H9 (cell line): ENCODE results near the gene FAM227A. TPM values are rescaled to one million over a fixed set of nuclear protein-coding genes. Genes with fewer than 3 reads are reported as not detected.

Experiments
- DNase-seq: peaks from one replicate; pipeline ENCODE4 v3.0.0-alpha.2; 2017
- H2AFZ ChIP-seq: one replicate; pipeline ENCODE4 v1.6.1; 2013; ENCODE audit warnings: mild to moderate bottlenecking, low read length, control low read depth, moderate library complexity
- H2AK5ac ChIP-seq: 2 replicates; pipeline ENCODE4 v1.6.1; 2013; ENCODE audit warnings: low read length, control low read depth, mixed read lengths; ENCODE audit not compliant: insufficient read length
- H2BK120ac ChIP-seq: one replicate; pipeline ENCODE4 v1.6.1; 2013; ENCODE audit warnings: low read depth, mild to moderate bottlenecking, low read length, control low read depth, inconsistent platforms; ENCODE audit not compliant: poor library complexity, severe bottlenecking
- H2BK12ac ChIP-seq: 2 replicates; pipeline ENCODE4 v1.6.1; 2013; ENCODE audit warnings: low read length, control low read depth, mixed read lengths, low read depth; ENCODE audit not compliant: insufficient read length
- H2BK15ac ChIP-seq: 2 replicates; pipeline ENCODE4 v1.6.1; 2013; ENCODE audit warnings: low read depth, low read length, control low read depth
- H2BK20ac ChIP-seq: one replicate; pipeline ENCODE4 v1.6.1; 2013; ENCODE audit warnings: low read depth, mild to moderate bottlenecking, low read length, control low read depth, inconsistent platforms; ENCODE audit not compliant: poor library complexity, severe bottlenecking
- H2BK5ac ChIP-seq: 2 replicates; pipeline ENCODE4 v1.6.1; 2013; ENCODE audit warnings: low read length, control low read depth, mixed read lengths; ENCODE audit not compliant: insufficient read length
- H3K14ac ChIP-seq: 2 replicates; pipeline ENCODE4 v1.6.1; 2013; ENCODE audit warnings: low read length, control low read depth; ENCODE audit not compliant: insufficient read depth
- H3K18ac ChIP-seq: 2 replicates; pipeline ENCODE4 v1.6.1; 2013; ENCODE audit warnings: low read depth, mild to moderate bottlenecking, mixed read lengths, low read length, control low read depth; ENCODE audit not compliant: insufficient read length
- H3K23ac ChIP-seq: 2 replicates; pipeline ENCODE4 v1.6.1; 2013; ENCODE audit warnings: low read length, control low read depth, mixed read lengths, low read depth; ENCODE audit not compliant: insufficient read length
- H3K23me2 ChIP-seq: 2 replicates; pipeline ENCODE4 v1.6.1; 2013; ENCODE audit warnings: low read depth, mild to moderate bottlenecking, mixed read lengths, low read length, control low read depth; ENCODE audit not compliant: insufficient read length, poor library complexity, severe bottlenecking
- H3K27ac ChIP-seq: 2 replicates; pipeline ENCODE4 v1.5.1; 2013; ENCODE audit warnings: low read length, control low read depth, mixed read lengths, low read depth; ENCODE audit not compliant: insufficient read length
- H3K27me3 ChIP-seq: 2 replicates; pipeline ENCODE4 v1.6.1; 2013; ENCODE audit warnings: low read length, control low read depth, inconsistent platforms; ENCODE audit not compliant: insufficient read depth
- H3K4ac ChIP-seq: 2 replicates; pipeline ENCODE4 v1.6.1; 2013; ENCODE audit warnings: low read depth, mild to moderate bottlenecking, control low read depth, inconsistent platforms, low read length, moderate library complexity
- H3K4me1 ChIP-seq: 2 replicates; pipeline ENCODE4 v1.6.1; 2013; ENCODE audit warnings: low read length, control low read depth, inconsistent platforms; ENCODE audit not compliant: insufficient read depth
- H3K4me2 ChIP-seq: 2 replicates; pipeline ENCODE4 v1.6.1; 2013; ENCODE audit warnings: low read length, control low read depth, mixed read lengths; ENCODE audit not compliant: insufficient read length, insufficient read depth
- H3K56ac ChIP-seq: 2 replicates; pipeline ENCODE4 v1.6.1; 2013; ENCODE audit warnings: low read depth, mild to moderate bottlenecking, mixed read lengths, low read length, control low read depth; ENCODE audit not compliant: insufficient read length
- H3K79me1 ChIP-seq: 2 replicates; pipeline ENCODE4 v1.6.1; 2013; ENCODE audit warnings: low read depth, mild to moderate bottlenecking, moderate library complexity, low read length, control low read depth, inconsistent platforms; ENCODE audit not compliant: insufficient read depth, poor library complexity, severe bottlenecking
- H3K79me2 ChIP-seq: 2 replicates; pipeline ENCODE4 v1.6.1; 2013; ENCODE audit warnings: low read length, control low read depth, inconsistent platforms; ENCODE audit not compliant: insufficient read depth
- H3K9ac ChIP-seq: 2 replicates; pipeline ENCODE4 v1.6.1; 2013; ENCODE audit warnings: low read length, control low read depth, mixed read lengths; ENCODE audit not compliant: insufficient read length; ENCODE audit errors: extremely low read depth
- H3K9me3 ChIP-seq: one replicate; pipeline ENCODE4 v1.6.1; 2013; ENCODE audit warnings: low read depth, low read length, inconsistent platforms; ENCODE audit not compliant: control insufficient read depth
- H3T11ph ChIP-seq: one replicate; pipeline ENCODE4 v1.6.1; 2013; ENCODE audit warnings: mild to moderate bottlenecking, low read length, control low read depth, inconsistent platforms
- H4K20me1 ChIP-seq: one replicate; pipeline ENCODE4 v1.6.1; 2013; ENCODE audit not compliant: control insufficient read depth, insufficient read length, insufficient read depth
- H4K5ac ChIP-seq: 2 replicates; pipeline ENCODE4 v1.6.1; 2013; ENCODE audit warnings: low read depth, mild to moderate bottlenecking, mixed read lengths, low read length, control low read depth; ENCODE audit not compliant: insufficient read length
- H4K8ac ChIP-seq: replicated peaks from 2 replicates; pipeline ENCODE4 v1.6.1; 2013; ENCODE audit warnings: low read length, control low read depth, mixed read lengths, low read depth; ENCODE audit not compliant: insufficient read length
- H4K91ac ChIP-seq: 2 replicates; pipeline ENCODE4 v1.6.1; 2013; ENCODE audit warnings: low read depth, mild to moderate bottlenecking, moderate library complexity, mixed read lengths, low read length, control low read depth; ENCODE audit not compliant: insufficient read length
- H3K27ac Mint-ChIP-seq, 3 experiments: 2 replicates in 2 of 3; 3 replicates in 1 of 3; pipeline ENCODE4 v1.8.0; 2020 to 2021; ENCODE audit warnings: mixed read lengths in 3 of 3, mild to moderate bottlenecking in 1 of 3, moderate library complexity in 1 of 3
- H3K27me3 Mint-ChIP-seq: 2 replicates; pipeline ENCODE4 v1.8.0; 2021; ENCODE audit warnings: low read depth, mild to moderate bottlenecking, moderate library complexity, mixed read lengths
- H3K36me3 Mint-ChIP-seq, 3 experiments: 2 replicates in 2 of 3; 3 replicates in 1 of 3; pipeline ENCODE4 v1.8.0; 2020 to 2021; ENCODE audit warnings: low read depth in 3 of 3, mixed read lengths in 3 of 3; ENCODE audit not compliant: insufficient read depth in 1 of 3
- H3K4me1 Mint-ChIP-seq, 2 experiments: 2 replicates each; pipeline ENCODE4 v1.8.0; 2020; ENCODE audit warnings: mixed read lengths in 2 of 2
- H3K4me3 Mint-ChIP-seq, 2 experiments: 2 replicates in 1 of 2; 3 replicates in 1 of 2; pipeline ENCODE4 v1.8.0; 2020 to 2021; ENCODE audit warnings: mild to moderate bottlenecking in 2 of 2, mixed read lengths in 2 of 2, moderate library complexity in 1 of 2
- H3K9me3 Mint-ChIP-seq, 2 experiments: 2 replicates in 1 of 2; 3 replicates in 1 of 2; pipeline ENCODE4 v1.8.0; 2020; ENCODE audit warnings: mild to moderate bottlenecking in 2 of 2, mixed read lengths in 2 of 2, moderate library complexity in 1 of 2
- CTCF ChIP-seq: fragments of 200-600 bp; sonication (generic); conservative IDR thresholded peaks from 3 replicates; pipeline ENCODE4 v1.8.0; 2021; ENCODE audit warnings: antibody characterized with exemption, mild to moderate bottlenecking
- WGBS: extraction: QIAGEN DNeasy Blood & Tissue Kit; methylation state at CpG from one replicate; pipeline ENCODE4 v1.1.7; 2013; ENCODE audit warnings: missing lambda C conversion rate, low lambda C conversion rate, mixed read lengths; ENCODE audit not compliant: insufficient read length; ENCODE audit errors: extremely low coverage; 5-methylcytosine and 5-hydroxymethylcytosine counted together
- total RNA-seq: library from RNA; stranded (reverse); gene quantifications from 2 replicates; pipeline ENCODE4 v1.2.1, GENCODE V29; 2021

Gene FAM227A
- total RNA-seq, 1 experiment from 2014 or later = 3.6 TPM

GRCh38 chr22:38540701-38541100, 115.5 kb downstream of the FAM227A start:
- Histone ChIP-seq H3K9ac (no peak overlapping the region), H3T11ph (no peak overlapping the region), H2BK12ac (no peak overlapping the region), H3K23me2 (no peaks in the 10 kb centered on the region), H3K79me2 (no peaks in the 10 kb centered on the region), H3K23ac (no peak overlapping the region), H3K18ac (no peak overlapping the region), H2BK120ac (no peak overlapping the region), H3K4ac (no peak overlapping the region), H3K14ac (no peak overlapping the region), H3K56ac (no peak overlapping the region), H4K91ac (no peak overlapping the region), H3K4me1 (no peaks in the 10 kb centered on the region), H2BK15ac (no peak overlapping the region), H4K20me1 (no peaks in the 10 kb centered on the region), H3K79me1 (no peaks in the 10 kb centered on the region), H3K27me3 (no peaks in the 10 kb centered on the region), H4K5ac (no peak overlapping the region), H3K4me2 (no peak overlapping the region), H2BK5ac (no peak overlapping the region), H3K9me3 (no peaks in the 10 kb centered on the region), H2AK5ac (no peak overlapping the region), H4K8ac (no peak overlapping the region), H2AFZ (no peak overlapping the region), H3K27ac (no peak overlapping the region), H2BK20ac (no peak overlapping the region)
- no CpG with 5 or more reads among the region's 2 CpGs for WGBS
- Mint-ChIP-seq H3K4me1 (peaks cover 5 to 8% of the 10 kb centered on the region in 2 experiments; a peak in 2 of 4 replicates), H3K27me3 (no peaks in the 10 kb centered on the region), H3K27ac (no peak overlapping the region), H3K36me3 (peaks cover 10 to 21% (median 12%) of the 10 kb centered on the region in 3 experiments), H3K4me3 (no peak overlapping the region), H3K9me3 (peaks cover 7 to 20% of the 10 kb centered on the region in 2 experiments; a peak in 4 of 5 replicates)
- DNase-seq = no peak
- no peak for TF ChIP-seq CTCF
